GM18520 (cell line): ENCODE data around the gene SEZ6L.

Experiments
- ATAC-seq: cut with Tn5 transposase; IDR thresholded peaks from one replicate; pipeline ENCODE4 v1.9.1; 2021; ENCODE audit not compliant: unreplicated experiment

SEZ6L gene

GRCh38 chr22:26330971-26331625 lies 161.8 kb downstream of the SEZ6L start:
- ATAC-seq: no peak

GRCh38 chr22:26333088-26333800 lies 164.0 kb downstream of the SEZ6L start:
- ATAC-seq: no peak

GRCh38 chr22:26334232-26334631 lies 165.0 kb downstream of the SEZ6L start:
- no peak for ATAC-seq

GRCh38 chr22:26336773-26337172 lies 167.5 kb downstream of the SEZ6L start:
- ATAC-seq: no peak

- no peak for ATAC-seq
Measured at GRCh38 chr22:26339755-26340154, 170.5 kb downstream of the SEZ6L start.

GRCh38 chr22:26342745-26343410 lies 173.6 kb downstream of the SEZ6L start:
- ATAC-seq: no peak

GRCh38 chr22:26345496-26345895 lies 176.2 kb downstream of the SEZ6L start:
- ATAC-seq: no peak

- ATAC-seq: no peak
Measured at GRCh38 chr22:26348810-26349526, 179.7 kb downstream of the SEZ6L start.

- no peak for ATAC-seq
Measured at GRCh38 chr22:26354707-26355106, 185.4 kb downstream of the SEZ6L start.

- no peak for ATAC-seq
Measured at GRCh38 chr22:26357281-26357680, 188.0 kb downstream of the SEZ6L start.

- ATAC-seq: no peak
Measured at GRCh38 chr22:26357813-26358212, 188.6 kb downstream of the SEZ6L start.

- ATAC-seq: no peak
Measured at GRCh38 chr22:26359156-26359555, 189.9 kb downstream of the SEZ6L start.

GRCh38 chr22:26360169-26360885 lies 191.1 kb downstream of the SEZ6L start:
- no peak for ATAC-seq

GRCh38 chr22:26362471-26362870 lies 193.2 kb downstream of the SEZ6L start:
- ATAC-seq: no peak

- no peak for ATAC-seq
Measured at GRCh38 chr22:26364066-26365015, 195.1 kb downstream of the SEZ6L start.

GRCh38 chr22:26367402-26368245 lies 198.4 kb downstream of the SEZ6L start:
- no peak for ATAC-seq

- ATAC-seq: no peak
Measured at GRCh38 chr22:26372890-26373289, 203.6 kb downstream of the SEZ6L start.

- no peak for ATAC-seq
Measured at GRCh38 chr22:26374391-26375026, 205.2 kb downstream of the SEZ6L start.
